Body of pancreas (tissue), 4 donors: ENCODE results near the gene LCN6. TPM values are rescaled to one million over a fixed set of nuclear protein-coding genes. Genes with fewer than 3 reads are reported as not detected.
"Not testable (repeated sequence)": the region's sequence is repeated elsewhere in the genome, so short reads cannot be mapped to it uniquely, and the experiment has no call there.

Source experiments
- ATAC-seq: fragments of 150-250 bp; one replicate; pipeline ENCODE4 v1.9.1; 2016
- DNase-seq, 4 donors: peaks; one replicate each; pipeline ENCODE4 v3.0.0-alpha.2; 2019
- H3K27ac ChIP-seq, 4 donors: fragments of 200-600 bp; sonication (generic); 1 replicate in 3 of 4; 2 replicates in 1 of 4; pipeline versions ENCODE4 v1.5.1 to v1.6.1; 2016 to 2019; ENCODE audit warnings: mild to moderate bottlenecking in 1 of 4, mixed read lengths in 1 of 4, moderate library complexity in 1 of 4
- H3K27me3 ChIP-seq, 2 donors: fragments of 200-600 bp; sonication (generic); one replicate each; pipeline ENCODE4 v1.6.0; 2016; ENCODE audit warnings: mild to moderate bottlenecking in 1 of 2
- H3K36me3 ChIP-seq, 2 donors: fragments of 200-600 bp; sonication (generic); replicated peaks in 1 of 2; 2 replicates each; pipeline ENCODE4 v1.5.1; 2016; ENCODE audit warnings: low read depth in 2 of 2; ENCODE audit not compliant: insufficient read depth in 1 of 2
- H3K4me1 ChIP-seq: fragments of 200-600 bp; sonication (generic); one replicate; pipeline ENCODE4 v1.6.0; 2016
- H3K4me3 ChIP-seq, 2 donors: fragments of 200-600 bp; sonication (generic); 1 replicate in 1 of 2; 2 replicates in 1 of 2; pipeline ENCODE4 v1.5.1; 2016 to 2019
- H3K9me3 ChIP-seq, 3 donors: fragments of 200-600 bp; sonication (generic); 1 replicate in 2 of 3; 2 replicates in 1 of 3; pipeline ENCODE4 v1.5.1; 2016
- POLR2A ChIP-seq, 3 donors: fragments of 450-650 bp; IDR thresholded peaks; one replicate each; pipeline ENCODE4 v1.6.1; 2016; ENCODE audit warnings: antibody characterized with exemption in 3 of 3, mild to moderate bottlenecking in 2 of 3
- WGBS, 2 donors: methylation state at CpG; one replicate each; pipeline ENCODE4 v1.1.5; 2017; 5-methylcytosine and 5-hydroxymethylcytosine counted together
- intact Hi-C: fragments of 100-400 bp; cut with DNase I; formaldehyde crosslinking; loops from one replicate; pipeline ENCODE4 v1.15.1; 2023
- total RNA-seq, 2 donors: library from RNA; depleted of rRNA; stranded (reverse); fragments of >200 nt; gene quantifications; one replicate each; pipeline ENCODE4 v1.1.0, GENCODE V29; 2016
- TF ChIP-seq, protein P1 (sequence below), 7 experiments: fragments of 450-650 bp in 4 of 7; fragments of 200-600 bp in 3 of 7; sonication (generic) in 3 of 7; IDR thresholded peaks; one replicate each; pipeline ENCODE4 v1.5.1; 2016 to 2019; ENCODE audit warnings: antibody characterized with exemption in 7 of 7

Gene LCN6
- total RNA-seq, 2 donors from 2014 or later, result not detected

DNA sequence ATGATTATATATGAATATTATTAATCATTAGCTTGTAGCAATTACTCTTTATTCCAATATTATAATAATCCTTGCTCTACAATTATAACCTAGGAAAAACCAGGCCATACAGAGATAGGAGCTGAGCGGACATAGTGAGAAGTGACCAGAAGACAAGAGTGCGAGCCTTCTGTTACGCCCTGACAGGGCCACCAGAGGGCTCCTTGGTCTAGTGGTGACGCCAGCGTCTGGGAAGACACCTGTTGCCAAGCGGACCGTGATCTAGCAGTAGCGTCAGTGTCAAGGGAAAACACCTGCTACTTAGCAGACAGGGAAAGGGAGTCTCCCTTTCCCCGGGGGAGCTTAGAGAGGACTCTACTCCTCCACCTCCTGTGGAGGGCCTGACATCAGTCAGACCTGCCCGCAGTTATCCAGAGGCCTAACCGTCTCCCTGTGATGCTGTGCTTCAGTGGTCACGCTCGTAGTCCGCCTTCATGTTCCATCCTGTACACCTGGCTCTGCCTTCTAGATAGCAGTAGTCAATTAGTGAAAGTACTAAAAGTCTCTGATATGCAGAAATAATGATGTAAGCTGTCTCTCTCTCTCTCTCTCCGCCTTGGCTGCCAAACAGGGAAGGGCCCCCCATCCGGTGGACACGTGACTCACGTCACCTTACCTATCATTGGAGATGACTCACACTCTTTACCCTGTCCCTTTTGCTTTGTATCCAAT is 18.2 kb upstream of the LCN6 start:
- TF ChIP-seq, protein P1, sequence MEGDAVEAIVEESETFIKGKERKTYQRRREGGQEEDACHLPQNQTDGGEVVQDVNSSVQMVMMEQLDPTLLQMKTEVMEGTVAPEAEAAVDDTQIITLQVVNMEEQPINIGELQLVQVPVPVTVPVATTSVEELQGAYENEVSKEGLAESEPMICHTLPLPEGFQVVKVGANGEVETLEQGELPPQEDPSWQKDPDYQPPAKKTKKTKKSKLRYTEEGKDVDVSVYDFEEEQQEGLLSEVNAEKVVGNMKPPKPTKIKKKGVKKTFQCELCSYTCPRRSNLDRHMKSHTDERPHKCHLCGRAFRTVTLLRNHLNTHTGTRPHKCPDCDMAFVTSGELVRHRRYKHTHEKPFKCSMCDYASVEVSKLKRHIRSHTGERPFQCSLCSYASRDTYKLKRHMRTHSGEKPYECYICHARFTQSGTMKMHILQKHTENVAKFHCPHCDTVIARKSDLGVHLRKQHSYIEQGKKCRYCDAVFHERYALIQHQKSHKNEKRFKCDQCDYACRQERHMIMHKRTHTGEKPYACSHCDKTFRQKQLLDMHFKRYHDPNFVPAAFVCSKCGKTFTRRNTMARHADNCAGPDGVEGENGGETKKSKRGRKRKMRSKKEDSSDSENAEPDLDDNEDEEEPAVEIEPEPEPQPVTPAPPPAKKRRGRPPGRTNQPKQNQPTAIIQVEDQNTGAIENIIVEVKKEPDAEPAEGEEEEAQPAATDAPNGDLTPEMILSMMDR (IDR thresholded peaks at IDR 0.05), result peak in 2 of 7 experiments; percentile 18 to 37
- ATAC-seq, H3K27me3 ChIP-seq, H3K27ac ChIP-seq, H3K36me3 ChIP-seq, H3K9me3 ChIP-seq, H3K4me3 ChIP-seq, intact Hi-C loops, H3K4me1 ChIP-seq: not testable (repeated sequence)
- WGBS, 2 donors, result 32 to 46% methylated on average over 12 to 18 of the region's 18 CpGs
- peak in 3 of 4 donors; percentile 63 to 67 (median 66) for DNase-seq

DNA sequence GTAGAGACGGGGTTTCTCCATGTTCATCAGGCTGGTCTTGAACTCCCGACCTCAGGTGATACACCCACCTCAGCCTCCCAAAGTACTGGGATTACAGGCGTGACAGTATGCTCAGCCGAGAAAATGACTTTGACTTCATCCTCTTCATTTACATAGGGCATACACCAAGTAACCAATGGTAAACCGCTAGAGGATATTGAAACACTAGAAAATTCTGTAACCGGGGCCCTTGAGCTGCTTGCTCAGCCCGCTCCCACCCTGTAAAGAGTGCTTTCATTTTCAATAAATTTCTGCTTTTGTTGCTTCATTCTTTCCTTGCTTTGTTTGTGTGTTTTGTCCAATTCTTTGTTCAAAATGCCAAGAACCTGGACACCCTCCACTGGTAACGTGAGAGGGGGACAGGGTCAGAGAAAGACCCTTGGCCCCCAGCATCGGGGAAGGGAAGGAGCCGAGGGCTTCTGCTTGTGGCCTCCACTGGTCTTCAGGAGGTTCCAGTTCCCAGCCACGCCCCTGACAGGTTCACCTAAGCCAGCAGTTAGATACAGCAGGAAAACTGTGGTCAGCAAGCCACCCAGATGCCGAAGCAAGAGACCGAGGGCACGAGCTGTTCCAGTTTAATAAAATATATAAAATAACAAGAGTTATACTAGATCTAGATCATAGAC is 17.6 kb upstream of the LCN6 start:
- H3K9me3 ChIP-seq, DNase-seq, H3K27me3 ChIP-seq, intact Hi-C loops, H3K27ac ChIP-seq, H3K4me3 ChIP-seq, H3K36me3 ChIP-seq, ATAC-seq, H3K4me1 ChIP-seq: not testable (repeated sequence)
- WGBS, 2 donors, result 73 to 75% methylated on average over 14 of the region's 14 CpGs

DNA sequence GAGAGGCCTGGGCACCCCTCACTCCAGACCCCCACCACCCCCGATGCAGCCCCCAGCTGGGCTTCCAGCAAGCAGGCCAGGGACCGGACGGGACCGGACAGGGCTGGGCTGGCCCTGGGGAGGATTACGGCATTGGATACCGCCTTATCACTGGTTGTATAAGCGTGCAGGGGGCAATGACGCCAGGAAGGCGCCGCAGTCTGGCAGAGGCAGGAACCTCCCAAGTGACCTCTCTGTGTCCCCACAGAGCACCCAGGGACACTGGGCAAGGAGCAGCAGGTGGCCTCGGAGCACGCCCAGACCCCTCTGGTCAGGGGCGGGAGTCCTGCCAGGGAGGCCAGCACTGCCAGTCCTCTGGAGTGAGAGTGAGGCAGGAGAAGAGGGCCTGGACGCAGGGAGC is 16.7 kb upstream of the LCN6 start:
- Histone ChIP-seq H3K27ac (no peak overlapping the region), H3K36me3 (no peaks in the 10 kb centered on the region), H3K9me3 (no peaks in the 10 kb centered on the region), H3K27me3 (no peaks in the 10 kb centered on the region), H3K4me3 (no peak overlapping the region), H3K4me1 (no peaks in the 10 kb centered on the region)
- intact Hi-C loops, result no loop called here
- 85% methylated on average over 12 of the region's 14 CpGs; no CpG with 5 or more reads in 1 of the 2 donors for WGBS, 2 donors
- TF ChIP-seq, protein P1 (IDR thresholded peaks at IDR 0.05), result no peak
- no peak for TF ChIP-seq POLR2A (IDR thresholded peaks at IDR 0.05)
- ATAC-seq (no peak), DNase-seq (no peak)

DNA sequence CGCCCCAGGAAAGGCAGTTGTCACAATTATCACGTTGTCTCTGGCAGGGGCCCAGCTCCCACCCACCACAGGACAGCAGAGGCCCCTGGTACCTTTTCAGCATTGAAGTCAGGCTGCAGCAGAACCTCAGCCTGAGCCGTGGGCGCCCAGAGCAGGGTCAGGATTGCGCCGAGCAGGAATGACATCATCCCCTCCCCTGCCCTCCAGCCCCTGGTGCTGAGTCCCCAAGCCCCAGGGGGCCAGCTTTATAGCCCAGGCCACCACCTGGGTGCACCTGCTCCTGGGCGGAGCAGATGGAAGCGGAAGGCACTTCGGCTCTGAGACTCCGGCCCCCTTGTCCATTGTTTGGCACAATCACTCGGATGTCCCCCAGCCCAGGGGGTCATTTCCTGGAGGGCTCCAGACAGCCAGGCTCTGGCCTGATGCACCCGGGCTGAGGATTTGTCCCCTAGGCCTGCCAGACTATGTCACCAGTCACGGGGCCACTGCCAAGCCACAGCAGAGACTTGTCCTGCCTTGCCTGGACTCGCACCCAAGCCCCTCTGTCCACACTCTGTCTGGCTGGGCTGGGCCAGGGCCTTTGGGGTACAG is 16.1 kb upstream of the LCN6 start, which contains the start of gene LCN15:
Gene LCN15, minus strand, starts transcription at position 218 of the 591 bp plus-strand sequence. Its CDS starts 30 bp downstream, at position 188.
- TF ChIP-seq, protein P1 (IDR thresholded peaks at IDR 0.05), result no peak
- no peak for TF ChIP-seq POLR2A (IDR thresholded peaks at IDR 0.05)
- H3K4me1 ChIP-seq, result no peaks in the 10 kb centered on the region
- WGBS, 2 donors, result 76 to 77% methylated on average over 4 to 13 of the region's 14 CpGs
- no peak within 1 kb of the TSS for H3K27ac ChIP-seq
- H3K36me3 ChIP-seq, result no peaks in the 10 kb centered on the region
- ATAC-seq (no peak), DNase-seq (no peak)
- no peaks in the 10 kb centered on the region for H3K9me3 ChIP-seq
- no peaks in the 10 kb centered on the region for H3K27me3 ChIP-seq
- intact Hi-C loops, result no loop called here
- H3K4me3 ChIP-seq, result no peak within 1 kb of the TSS

DNA sequence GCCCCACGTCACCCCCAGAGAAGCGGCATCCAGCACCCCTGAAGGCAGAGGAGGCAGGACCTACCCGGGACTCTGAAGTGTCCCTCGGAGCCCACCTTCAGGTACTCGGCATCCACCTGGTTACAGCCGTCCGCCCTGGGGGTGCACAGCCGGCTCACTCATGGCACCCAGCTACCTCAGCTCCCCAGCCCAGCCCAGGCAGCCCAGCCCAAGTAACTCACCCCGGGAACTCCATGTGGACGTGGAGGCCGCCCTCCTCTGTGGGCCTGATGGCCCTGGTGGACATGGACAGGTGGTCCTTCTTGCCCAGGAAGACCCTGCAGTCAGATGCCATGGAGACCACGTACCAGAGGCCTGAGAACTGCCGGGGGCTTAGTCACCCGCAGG is 15.3 kb upstream of the LCN6 start:
- no peaks in the 10 kb centered on the region for H3K9me3 ChIP-seq
- no peaks in the 10 kb centered on the region for H3K27me3 ChIP-seq
- no peak overlapping the region for H3K27ac ChIP-seq
- no peak overlapping the region for H3K4me3 ChIP-seq
- H3K4me1 ChIP-seq, result no peaks in the 10 kb centered on the region
- intact Hi-C loops, result no loop called here
- no peaks in the 10 kb centered on the region for H3K36me3 ChIP-seq
- TF ChIP-seq POLR2A (IDR thresholded peaks at IDR 0.05), result no peak
- TF ChIP-seq, protein P1 (IDR thresholded peaks at IDR 0.05), result no peak
- DNase-seq (no peak), ATAC-seq (no peak)
- WGBS, 2 donors, result 86 to 96% methylated on average over 11 to 14 of the region's 14 CpGs
